ENCODE results near the gene HPCAL4.

DNA sequence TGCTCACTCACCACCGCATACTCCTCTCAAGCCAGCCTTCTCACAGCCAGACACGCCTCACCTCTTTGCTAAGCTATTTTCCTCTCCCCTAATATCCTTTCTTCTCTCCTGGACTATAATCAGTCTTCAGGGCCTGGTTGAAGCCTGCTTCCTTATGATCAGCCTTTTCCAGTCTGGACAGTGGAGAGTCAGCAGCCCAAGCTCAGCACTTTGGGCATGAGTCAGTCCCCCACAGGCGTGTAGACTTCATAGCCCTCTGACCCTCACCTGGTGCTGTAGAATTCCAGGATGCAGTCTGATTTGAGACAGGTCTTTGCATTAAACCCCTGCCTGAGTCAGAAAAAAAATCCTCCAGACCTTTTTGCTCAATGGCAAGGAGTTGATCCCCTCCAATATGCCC lies 2.5 kb downstream of the HPCAL4 start:
- no peak for TF ChIP-seq POLR2AphosphoS5 (IDR thresholded peaks at IDR 0.05)
- TF ChIP-seq POLR2A (IDR thresholded peaks at IDR 0.05): no peak
- TF ChIP-seq, protein P1, sequence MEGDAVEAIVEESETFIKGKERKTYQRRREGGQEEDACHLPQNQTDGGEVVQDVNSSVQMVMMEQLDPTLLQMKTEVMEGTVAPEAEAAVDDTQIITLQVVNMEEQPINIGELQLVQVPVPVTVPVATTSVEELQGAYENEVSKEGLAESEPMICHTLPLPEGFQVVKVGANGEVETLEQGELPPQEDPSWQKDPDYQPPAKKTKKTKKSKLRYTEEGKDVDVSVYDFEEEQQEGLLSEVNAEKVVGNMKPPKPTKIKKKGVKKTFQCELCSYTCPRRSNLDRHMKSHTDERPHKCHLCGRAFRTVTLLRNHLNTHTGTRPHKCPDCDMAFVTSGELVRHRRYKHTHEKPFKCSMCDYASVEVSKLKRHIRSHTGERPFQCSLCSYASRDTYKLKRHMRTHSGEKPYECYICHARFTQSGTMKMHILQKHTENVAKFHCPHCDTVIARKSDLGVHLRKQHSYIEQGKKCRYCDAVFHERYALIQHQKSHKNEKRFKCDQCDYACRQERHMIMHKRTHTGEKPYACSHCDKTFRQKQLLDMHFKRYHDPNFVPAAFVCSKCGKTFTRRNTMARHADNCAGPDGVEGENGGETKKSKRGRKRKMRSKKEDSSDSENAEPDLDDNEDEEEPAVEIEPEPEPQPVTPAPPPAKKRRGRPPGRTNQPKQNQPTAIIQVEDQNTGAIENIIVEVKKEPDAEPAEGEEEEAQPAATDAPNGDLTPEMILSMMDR (IDR thresholded peaks at IDR 0.05): no peak

Data from suprapubic skin (tissue), 4 donors.